Neural progenitor cell (in vitro differentiated cells): ENCODE data around the gene TSPAN1. TPM values are rescaled to one million over a fixed set of nuclear protein-coding genes. Genes with fewer than 3 reads are reported as not detected.

Experiments
- DNase-seq: peaks from one replicate; pipeline ENCODE4 v3.0.0-alpha.2; 2016; ENCODE audit warnings: low spot score
- H2AFZ ChIP-seq: fragments of 200-600 bp; sonication (generic); replicated peaks from 2 replicates; pipeline ENCODE4 v1.6.1; 2016; ENCODE audit warnings: antibody characterized with exemption
- H3F3A ChIP-seq: fragments of 200-600 bp; sonication (generic); 2 replicates; pipeline ENCODE4 v1.6.1; 2016; ENCODE audit warnings: antibody characterized with exemption, low read depth
- H3K27ac ChIP-seq: fragments of 200-600 bp; sonication (generic); 2 replicates; pipeline ENCODE4 v1.5.1; 2016; ENCODE audit warnings: mild to moderate bottlenecking
- H3K27me3 ChIP-seq: fragments of 200-600 bp; sonication (generic); 2 replicates; pipeline ENCODE4 v1.6.1; 2016; ENCODE audit warnings: mild to moderate bottlenecking, moderate library complexity
- H3K36me3 ChIP-seq: fragments of 200-600 bp; sonication (generic); 2 replicates; pipeline ENCODE4 v1.5.1; 2016
- H3K4me1 ChIP-seq: fragments of 200-600 bp; sonication (generic); 2 replicates; pipeline ENCODE4 v1.6.1; 2016; ENCODE audit warnings: mixed run types
- H3K4me2 ChIP-seq: fragments of 200-600 bp; sonication (generic); 2 replicates; pipeline ENCODE4 v1.6.1; 2016
- H3K4me3 ChIP-seq: fragments of 200-600 bp; sonication (generic); 2 replicates; pipeline ENCODE4 v1.5.1; 2016
- H3K79me2 ChIP-seq: fragments of 200-600 bp; sonication (generic); 2 replicates; pipeline ENCODE4 v1.6.1; 2016; ENCODE audit warnings: low read depth
- H3K9ac ChIP-seq: fragments of 200-600 bp; sonication (generic); 2 replicates; pipeline ENCODE4 v1.6.1; 2016
- H3K9me3 ChIP-seq: fragments of 200-600 bp; sonication (generic); 2 replicates; pipeline ENCODE4 v1.5.1; 2016; ENCODE audit warnings: low read depth
- H4K20me1 ChIP-seq: fragments of 200-600 bp; sonication (generic); 2 replicates; pipeline ENCODE4 v1.6.1; 2016; ENCODE audit warnings: low read depth
- H3K27ac Mint-ChIP-seq: 3 replicates; pipeline ENCODE4 v1.8.0; 2021; ENCODE audit warnings: mixed read lengths
- H3K27me3 Mint-ChIP-seq: 2 replicates; pipeline ENCODE4 v1.8.0; 2022; ENCODE audit warnings: low read depth, mild to moderate bottlenecking, inconsistent platforms, moderate library complexity, mixed read lengths; ENCODE audit not compliant: insufficient read depth
- H3K36me3 Mint-ChIP-seq: 3 replicates; pipeline ENCODE4 v1.8.0; 2021; ENCODE audit warnings: mixed read lengths
- H3K4me1 Mint-ChIP-seq: 3 replicates; pipeline ENCODE4 v1.8.0; 2021; ENCODE audit warnings: mixed read lengths
- H3K4me3 Mint-ChIP-seq: 3 replicates; pipeline ENCODE4 v1.8.0; 2021; ENCODE audit warnings: mild to moderate bottlenecking, moderate library complexity, mixed read lengths
- H3K9me3 Mint-ChIP-seq: 3 replicates; pipeline ENCODE4 v1.8.0; 2020; ENCODE audit warnings: mixed read lengths
- CTCF ChIP-seq: fragments of 200-600 bp; sonication (generic); IDR thresholded peaks from 2 replicates; pipeline ENCODE4 v1.5.1; 2017; ENCODE audit warnings: antibody characterized with exemption, mild to moderate bottlenecking
- EZH2 ChIP-seq: fragments of 200-600 bp; sonication (generic); IDR thresholded peaks from 2 replicates; pipeline ENCODE4 v1.6.1; 2017; ENCODE audit warnings: antibody characterized with exemption, mild to moderate bottlenecking, moderate library complexity
- EZH2phosphoT487 ChIP-seq: fragments of 200-600 bp; sonication (generic); IDR thresholded peaks from 2 replicates; pipeline ENCODE4 v1.6.1; 2017; ENCODE audit warnings: antibody characterized with exemption
- total RNA-seq: library from RNA; depleted of rRNA; stranded (reverse); fragments of >200 nt; gene quantifications from 2 replicates; pipeline ENCODE4 v1.2.3, GENCODE V29; 2015; ENCODE audit warnings: low replicate concordance

The TSPAN1 gene
- total RNA-seq, 1 donor from 2014 or later: not detected

GRCh38 chr1:46153228-46153627 is 21.7 kb upstream of the TSPAN1 start:
- DNase-seq: no peak
- H3K9me3 Mint-ChIP-seq: no peaks in the 10 kb centered on the region
- Histone ChIP-seq H3K79me2 (no peaks in the 10 kb centered on the region), H3F3A (no peaks in the 10 kb centered on the region), H3K9ac (no peak overlapping the region), H3K9me3 (no peaks in the 10 kb centered on the region), H3K27ac (no peak overlapping the region), H2AFZ (no peak overlapping the region), H3K4me2 (no peak overlapping the region), H3K36me3 (no peaks in the 10 kb centered on the region), H3K27me3 (no peaks in the 10 kb centered on the region), H4K20me1 (no peaks in the 10 kb centered on the region), H3K4me1 (no peaks in the 10 kb centered on the region), H3K4me3 (no peak overlapping the region)
- TF ChIP-seq CTCF (no peak), EZH2 (no peak), EZH2phosphoT487 (no peak)
- no peaks in the 10 kb centered on the region for H3K36me3 Mint-ChIP-seq
- H3K4me1 Mint-ChIP-seq: peaks cover 5% of the 10 kb centered on the region
- no peak overlapping the region for H3K4me3 Mint-ChIP-seq
- no peaks in the 10 kb centered on the region for H3K27me3 Mint-ChIP-seq
- H3K27ac Mint-ChIP-seq: no peak overlapping the region

GRCh38 chr1:46153732-46154131 is 21.2 kb upstream of the TSPAN1 start:
- Histone ChIP-seq H3K4me3 (no peak overlapping the region), H3K4me1 (no peaks in the 10 kb centered on the region), H3K9ac (no peak overlapping the region), H3K27me3 (no peaks in the 10 kb centered on the region), H3K36me3 (no peaks in the 10 kb centered on the region), H3F3A (no peaks in the 10 kb centered on the region), H3K79me2 (no peaks in the 10 kb centered on the region), H3K27ac (no peak overlapping the region), H4K20me1 (no peaks in the 10 kb centered on the region), H2AFZ (no peak overlapping the region), H3K9me3 (no peaks in the 10 kb centered on the region), H3K4me2 (no peak overlapping the region)
- H3K4me1 Mint-ChIP-seq: peaks cover under 1% of the 10 kb centered on the region
- no peak for DNase-seq
- H3K27me3 Mint-ChIP-seq: no peaks in the 10 kb centered on the region
- TF ChIP-seq EZH2: no peak
- TF ChIP-seq EZH2phosphoT487: no peak
- TF ChIP-seq CTCF: no peak
- no peaks in the 10 kb centered on the region for H3K9me3 Mint-ChIP-seq
- no peaks in the 10 kb centered on the region for H3K36me3 Mint-ChIP-seq
- no peak overlapping the region for H3K27ac Mint-ChIP-seq
- H3K4me3 Mint-ChIP-seq: no peak overlapping the region

GRCh38 chr1:46157916-46158311 is 17.0 kb upstream of the TSPAN1 start:
- H2AFZ ChIP-seq: no peak overlapping the region

GRCh38 chr1:46158312-46159281 is 16.3 kb upstream of the TSPAN1 start:
- Mint-ChIP-seq H3K4me3 (no peak overlapping the region), H3K27me3 (peaks cover 2% of the 10 kb centered on the region), H3K36me3 (no peaks in the 10 kb centered on the region), H3K9me3 (no peaks in the 10 kb centered on the region), H3K4me1 (no peaks in the 10 kb centered on the region), H3K27ac (no peak overlapping the region)
- TF ChIP-seq CTCF: no peak
- no peak for TF ChIP-seq EZH2phosphoT487
- TF ChIP-seq EZH2: no peak
- H3K9ac ChIP-seq: no peak overlapping the region
- no peaks in the 10 kb centered on the region for H3K79me2 ChIP-seq
- no peaks in the 10 kb centered on the region for H4K20me1 ChIP-seq
- no peaks in the 10 kb centered on the region for H3K36me3 ChIP-seq
- DNase-seq: no peak
- H3F3A ChIP-seq: no peaks in the 10 kb centered on the region
- H3K4me1 ChIP-seq: no peaks in the 10 kb centered on the region
- no peak overlapping the region for H3K27ac ChIP-seq
- no peak overlapping the region for H3K4me2 ChIP-seq
- H3K27me3 ChIP-seq: no peaks in the 10 kb centered on the region
- H2AFZ ChIP-seq: no peak overlapping the region
- no peaks in the 10 kb centered on the region for H3K9me3 ChIP-seq
- H3K4me3 ChIP-seq: no peak overlapping the region

More at GRCh38 chr1:46157916-46158311, 17.0 kb upstream of the TSPAN1 start:
- Histone ChIP-seq H3K9ac (no peak overlapping the region), H3K9me3 (no peaks in the 10 kb centered on the region), H3K36me3 (no peaks in the 10 kb centered on the region), H4K20me1 (no peaks in the 10 kb centered on the region), H3K4me2 (no peak overlapping the region), H3K79me2 (no peaks in the 10 kb centered on the region), H3K4me3 (no peak overlapping the region), H3K4me1 (no peaks in the 10 kb centered on the region), H3K27ac (no peak overlapping the region), H3F3A (no peaks in the 10 kb centered on the region), H3K27me3 (no peaks in the 10 kb centered on the region)
- no peaks in the 10 kb centered on the region for H3K9me3 Mint-ChIP-seq
- TF ChIP-seq EZH2: no peak
- no peaks in the 10 kb centered on the region for H3K4me1 Mint-ChIP-seq
- DNase-seq: no peak
- H3K36me3 Mint-ChIP-seq: no peaks in the 10 kb centered on the region
- H3K4me3 Mint-ChIP-seq: no peak overlapping the region
- no peaks in the 10 kb centered on the region for H3K27me3 Mint-ChIP-seq
- H3K27ac Mint-ChIP-seq: no peak overlapping the region
